ENCODE results near the gene MS4A10.
A peak's percentile ranks its signal among the peaks of the same experiment; 100 is the strongest.

Gene MS4A10

DNA sequence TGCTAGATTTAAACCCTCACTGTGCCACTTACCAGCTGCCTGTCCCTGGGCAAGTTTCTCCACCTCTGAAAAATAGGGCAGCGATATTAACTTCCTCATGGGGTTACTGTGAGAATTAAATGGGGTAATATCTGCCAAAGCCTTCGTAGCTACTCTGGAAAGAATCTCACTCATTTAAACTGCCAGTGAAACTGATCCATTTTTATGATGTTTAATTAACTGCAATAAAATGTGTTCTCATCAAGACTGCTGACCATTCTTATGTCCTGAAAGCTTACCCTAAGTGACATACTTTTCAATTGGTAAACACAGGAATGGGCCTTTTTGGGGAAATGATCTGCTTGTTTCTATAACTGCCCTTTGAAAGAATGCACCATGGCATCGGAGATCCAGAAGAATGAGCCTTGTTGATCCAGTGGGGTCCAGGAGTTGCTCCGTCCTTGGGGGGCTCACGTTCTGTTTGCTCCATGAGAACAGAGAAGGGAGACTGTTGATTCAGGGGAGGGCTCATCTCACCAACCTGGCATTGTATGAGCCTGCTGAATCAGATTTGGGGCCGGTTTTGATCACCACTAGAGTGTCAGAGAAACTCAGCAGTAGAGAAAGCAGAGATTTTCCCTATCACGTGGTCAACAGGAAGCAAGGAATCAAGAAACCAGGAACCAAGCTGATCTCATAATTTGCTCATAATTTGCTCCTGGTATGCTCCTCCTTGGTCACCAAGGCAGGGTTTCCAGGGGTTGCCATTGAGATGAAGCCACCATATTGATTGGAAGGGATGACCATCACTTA lies 49.8 kb downstream of the MS4A10 start:
- no peaks in the 10 kb centered on the region for H3K9me3 ChIP-seq (ENCODE audit: control insufficient read depth, low read depth, low read length)
- H3K27ac ChIP-seq (ENCODE audit: low read length): no peak overlapping the region
- H3K36me3 ChIP-seq (ENCODE audit: control insufficient read depth, low read depth, low read length): no peaks in the 10 kb centered on the region
- H3K9ac ChIP-seq (ENCODE audit: low read length): no peak overlapping the region
- H3K27me3 ChIP-seq (ENCODE audit: control insufficient read depth, insufficient read depth, low read length): no peaks in the 10 kb centered on the region
- H3K4me3 ChIP-seq (ENCODE audit: low read length): no peak overlapping the region
- H3K4me1 ChIP-seq (ENCODE audit: control insufficient read depth, low read depth, low read length): no peaks in the 10 kb centered on the region

DNA sequence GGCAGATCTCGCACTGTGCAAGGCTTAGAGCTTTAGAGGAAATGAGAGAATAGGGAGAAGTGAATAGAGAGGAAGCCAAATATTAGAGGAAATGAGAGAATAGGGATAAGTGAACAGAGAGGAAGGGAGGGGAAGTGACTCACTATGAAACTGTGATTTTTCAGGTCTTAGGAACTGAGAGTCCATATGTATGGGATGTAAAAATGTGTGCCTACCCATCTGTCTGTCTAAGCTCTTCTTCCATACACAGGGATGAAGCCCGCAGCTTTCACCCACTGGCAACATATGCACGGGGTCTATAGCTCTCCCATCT lies 50.4 kb downstream of the MS4A10 start:
- H3K27ac ChIP-seq (ENCODE audit: low read length): no peak overlapping the region
- H3K9ac ChIP-seq (ENCODE audit: low read length): no peak overlapping the region
- no peaks in the 10 kb centered on the region for H3K36me3 ChIP-seq (ENCODE audit: control insufficient read depth, low read depth, low read length)
- no peaks in the 10 kb centered on the region for H3K4me1 ChIP-seq (ENCODE audit: control insufficient read depth, low read depth, low read length)
- H3K9me3 ChIP-seq (ENCODE audit: control insufficient read depth, low read depth, low read length): no peaks in the 10 kb centered on the region
- no peaks in the 10 kb centered on the region for H3K27me3 ChIP-seq (ENCODE audit: control insufficient read depth, insufficient read depth, low read length)
- no peak overlapping the region for H3K4me3 ChIP-seq (ENCODE audit: low read length)

DNA sequence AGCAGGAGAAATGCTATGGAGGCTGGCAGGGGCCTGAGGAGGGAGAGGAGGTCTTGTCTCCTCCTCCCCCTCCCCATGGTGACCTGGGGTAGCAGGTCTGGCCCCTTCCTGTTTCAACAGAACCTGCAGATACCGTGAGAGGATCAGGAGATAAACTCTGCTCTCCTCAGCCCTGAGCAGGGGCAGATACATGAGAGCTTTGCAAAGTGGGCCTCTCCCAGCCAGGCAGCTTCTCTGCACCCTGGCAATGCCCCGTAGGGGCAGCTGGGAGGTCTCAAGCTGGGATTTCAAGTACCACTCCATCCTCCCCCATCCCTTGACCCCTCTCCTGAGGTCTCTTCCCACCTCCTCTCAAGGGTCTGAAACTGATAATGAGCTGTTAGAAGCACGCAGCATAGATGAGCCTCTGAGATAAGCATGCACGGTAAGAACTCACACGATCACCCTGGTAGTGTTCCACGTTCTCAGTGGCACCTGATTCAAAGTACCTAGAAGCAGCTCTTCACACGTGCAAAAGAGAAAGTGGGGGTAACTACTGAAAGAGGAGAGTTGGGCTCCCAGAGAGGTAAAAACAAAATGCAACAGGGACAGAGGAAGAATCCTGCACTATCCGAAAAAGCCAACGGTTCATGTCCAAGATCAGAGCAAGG lies 51.9 kb downstream of the MS4A10 start:
- Histone ChIP-seq H3K4me3 (ENCODE audit: low read length) (no peak overlapping the region), H3K9ac (ENCODE audit: low read length) (no peak overlapping the region), H3K4me1 (ENCODE audit: control insufficient read depth, low read depth, low read length) (peaks cover 6% of the 10 kb centered on the region), H3K27ac (ENCODE audit: low read length) (no peak overlapping the region), H3K9me3 (ENCODE audit: control insufficient read depth, low read depth, low read length) (no peaks in the 10 kb centered on the region), H3K36me3 (ENCODE audit: control insufficient read depth, low read depth, low read length) (no peaks in the 10 kb centered on the region), H3K27me3 (ENCODE audit: control insufficient read depth, insufficient read depth, low read length) (no peaks in the 10 kb centered on the region)

GRCh38 chr11:60838132-60838531 lies 53.0 kb downstream of the MS4A10 start:
- Histone ChIP-seq H3K36me3 (ENCODE audit: control insufficient read depth, low read depth, low read length) (no peaks in the 10 kb centered on the region), H3K9me3 (ENCODE audit: control insufficient read depth, low read depth, low read length) (no peaks in the 10 kb centered on the region), H3K27me3 (ENCODE audit: control insufficient read depth, insufficient read depth, low read length) (no peaks in the 10 kb centered on the region), H3K4me1 (ENCODE audit: control insufficient read depth, low read depth, low read length) (peaks cover 6% of the 10 kb centered on the region), H3K4me3 (ENCODE audit: low read length) (no peak overlapping the region), H3K27ac (ENCODE audit: low read length) (no peak overlapping the region), H3K9ac (ENCODE audit: low read length) (no peak overlapping the region)

DNA sequence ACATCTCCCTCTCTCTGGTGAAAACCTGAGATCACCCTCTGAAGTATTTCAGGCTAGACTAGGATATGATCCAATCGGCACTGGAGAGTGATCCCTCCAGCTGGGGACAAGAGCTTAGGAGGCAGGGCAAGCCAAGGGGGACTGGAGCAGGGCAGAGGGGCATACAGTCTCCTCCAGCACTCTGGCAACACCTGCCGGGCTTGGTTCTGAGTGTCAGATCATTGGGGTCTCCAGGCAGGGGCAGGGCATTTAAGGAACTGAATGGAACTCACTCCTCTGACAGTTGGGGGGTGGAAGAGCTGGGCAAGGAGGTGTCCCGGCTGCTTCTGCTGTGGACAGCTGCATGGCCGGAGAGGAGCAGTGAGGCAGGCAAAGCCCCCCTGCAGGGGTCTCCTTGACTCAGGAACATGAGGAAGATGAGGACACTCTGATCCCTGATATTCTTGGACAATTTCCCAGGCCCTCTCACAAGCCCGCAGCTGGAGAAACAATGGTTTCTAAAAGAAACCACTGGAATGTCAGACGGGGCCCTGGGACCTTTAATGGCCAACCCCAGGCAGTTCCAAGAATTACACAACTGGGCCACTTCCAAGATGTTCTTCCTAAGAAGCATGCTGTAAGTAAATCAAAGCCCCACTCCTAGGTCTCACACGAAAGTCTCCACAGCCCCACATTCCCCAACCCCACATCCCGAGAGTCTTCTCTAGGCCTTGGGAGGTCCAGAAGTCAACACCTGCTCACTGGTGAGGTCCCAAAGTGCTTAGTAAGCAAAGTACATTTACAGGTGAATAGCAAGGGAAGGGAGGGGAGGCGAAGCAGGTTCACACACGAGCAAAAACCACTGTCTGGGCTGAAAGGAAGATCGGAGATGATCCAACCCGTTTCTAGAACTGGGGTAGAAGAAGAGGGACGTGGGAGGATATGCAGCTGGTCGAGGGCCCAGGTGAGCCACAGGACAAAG lies 55.6 kb downstream of the MS4A10 start:
- H3K9me3 ChIP-seq (ENCODE audit: control insufficient read depth, low read depth, low read length): no peaks in the 10 kb centered on the region
- H3K4me1 ChIP-seq (ENCODE audit: control insufficient read depth, low read depth, low read length): peaks cover 13% of the 10 kb centered on the region
- H3K4me3 ChIP-seq (ENCODE audit: low read length): no peak overlapping the region
- H3K36me3 ChIP-seq (ENCODE audit: control insufficient read depth, low read depth, low read length): peaks cover 4% of the 10 kb centered on the region
- H3K27me3 ChIP-seq (ENCODE audit: control insufficient read depth, insufficient read depth, low read length): no peaks in the 10 kb centered on the region
- peak overlapping the region; percentile 84 for H3K9ac ChIP-seq (ENCODE audit: low read length)
- H3K27ac ChIP-seq (ENCODE audit: low read length): no peak overlapping the region

- H3K27ac ChIP-seq (ENCODE audit: low read length): peak within 1 kb of the TSS; percentile 74
- H3K9ac ChIP-seq (ENCODE audit: low read length): peak within 1 kb of the TSS; percentile 84
- H3K4me1 ChIP-seq (ENCODE audit: control insufficient read depth, low read depth, low read length): peaks cover 13% of the 10 kb centered on the region
- no peaks in the 10 kb centered on the region for H3K9me3 ChIP-seq (ENCODE audit: control insufficient read depth, low read depth, low read length)
- peak within 1 kb of the TSS; percentile 84 for H3K4me3 ChIP-seq (ENCODE audit: low read length)
- H3K27me3 ChIP-seq (ENCODE audit: control insufficient read depth, insufficient read depth, low read length): no peaks in the 10 kb centered on the region
- peaks cover 4% of the 10 kb centered on the region for H3K36me3 ChIP-seq (ENCODE audit: control insufficient read depth, low read depth, low read length)
Observed at GRCh38 chr11:60841797-60842667, 56.9 kb downstream of the MS4A10 start, which contains the start of gene CCDC86. Gene CCDC86, plus strand, starts transcription at chr11:60842113. Its CDS starts 12 bp downstream, at chr11:60842125.

DNA sequence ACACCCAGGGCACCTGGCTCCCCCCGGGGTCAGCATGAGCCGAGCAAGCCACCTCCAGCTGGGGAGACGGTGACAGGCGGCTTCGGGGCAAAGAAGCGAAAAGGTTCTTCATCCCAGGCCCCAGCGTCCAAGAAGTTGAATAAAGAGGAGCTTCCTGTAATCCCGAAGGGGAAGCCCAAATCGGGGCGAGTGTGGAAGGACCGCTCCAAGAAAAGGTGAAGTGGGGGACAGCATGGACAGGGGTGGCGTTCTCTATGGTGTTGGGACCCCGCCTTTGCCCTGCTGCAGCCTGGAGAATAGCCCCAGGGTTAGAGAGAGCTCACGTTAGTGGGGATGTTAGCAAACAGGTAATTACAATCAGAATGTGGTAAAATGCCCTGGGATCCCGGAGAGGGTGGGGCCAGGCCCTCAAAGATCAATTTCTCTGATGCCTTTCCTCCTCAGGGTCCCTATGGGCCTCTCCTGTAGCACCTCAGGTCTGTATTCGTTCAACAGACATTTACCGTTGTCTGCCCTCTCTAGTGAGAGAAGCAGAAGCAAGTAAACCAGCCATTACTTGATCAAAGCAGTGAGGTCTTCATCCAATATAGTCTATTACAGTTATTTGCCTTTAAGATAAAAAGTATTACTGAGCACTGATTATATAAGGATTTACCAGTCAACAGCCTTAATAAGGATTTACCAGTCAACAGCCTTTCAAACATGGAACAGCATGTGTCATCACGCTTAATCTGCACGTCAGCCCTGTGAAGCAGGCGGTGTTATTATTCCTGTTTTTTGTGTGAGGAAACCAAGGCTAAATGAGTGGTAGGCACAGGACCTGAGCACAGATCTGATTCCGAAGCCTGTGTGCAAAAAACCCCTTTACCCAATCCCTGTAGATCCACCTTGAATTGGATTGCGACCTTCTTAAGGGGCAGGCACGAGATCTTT lies 57.8 kb downstream of the MS4A10 start:
- no peaks in the 10 kb centered on the region for H3K9me3 ChIP-seq (ENCODE audit: control insufficient read depth, low read depth, low read length)
- H3K4me1 ChIP-seq (ENCODE audit: control insufficient read depth, low read depth, low read length): peaks cover 13% of the 10 kb centered on the region
- H3K27ac ChIP-seq (ENCODE audit: low read length): no peak overlapping the region
- peak overlapping the region; percentile 84 for H3K4me3 ChIP-seq (ENCODE audit: low read length)
- H3K9ac ChIP-seq (ENCODE audit: low read length): peak overlapping the region; percentile 84
- H3K36me3 ChIP-seq (ENCODE audit: control insufficient read depth, low read depth, low read length): peaks cover 4% of the 10 kb centered on the region
- no peaks in the 10 kb centered on the region for H3K27me3 ChIP-seq (ENCODE audit: control insufficient read depth, insufficient read depth, low read length)

DNA sequence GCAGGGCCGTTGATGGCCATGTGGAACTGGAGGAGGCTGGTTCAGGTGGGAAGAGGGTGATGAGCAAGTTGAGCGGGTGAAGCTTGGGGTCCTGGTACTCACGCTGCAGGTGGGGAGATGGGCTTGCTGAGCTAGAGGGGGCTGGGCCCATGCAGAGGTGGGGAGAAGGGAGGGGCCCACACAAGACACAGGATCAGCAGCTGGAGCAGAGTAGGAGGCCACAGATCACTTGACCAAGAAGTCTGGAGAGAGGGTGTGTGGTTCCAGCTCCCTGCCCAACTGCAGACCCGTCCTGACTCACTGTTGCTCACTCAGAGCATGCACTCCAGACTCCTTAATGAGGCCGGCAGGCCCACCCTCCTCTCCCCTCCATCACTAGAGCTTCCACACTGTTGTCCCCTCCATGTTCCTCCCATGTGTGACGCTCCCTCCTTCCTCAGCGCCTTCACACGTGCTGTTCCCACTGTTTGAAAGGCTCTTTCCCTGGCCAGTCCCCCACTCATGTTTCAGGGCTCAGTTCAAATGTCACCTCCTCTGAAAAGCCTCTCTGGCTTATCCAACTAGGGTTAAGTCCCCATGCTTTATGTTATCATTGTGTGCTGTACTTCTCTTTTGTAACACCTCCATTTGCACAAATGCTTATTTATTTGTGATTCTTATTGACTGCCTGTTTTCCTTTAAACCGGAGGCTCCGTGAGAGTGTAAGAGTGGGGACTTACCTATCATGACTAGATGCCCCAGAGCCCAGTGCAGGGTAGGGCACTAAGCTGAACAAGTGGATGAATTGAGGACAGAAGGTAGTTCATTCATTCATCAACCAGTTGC lies 59.1 kb downstream of the MS4A10 start:
- Histone ChIP-seq H3K4me3 (ENCODE audit: low read length) (peak overlapping the region; percentile 84), H3K4me1 (ENCODE audit: control insufficient read depth, low read depth, low read length) (peaks cover 13% of the 10 kb centered on the region), H3K9me3 (ENCODE audit: control insufficient read depth, low read depth, low read length) (no peaks in the 10 kb centered on the region), H3K36me3 (ENCODE audit: control insufficient read depth, low read depth, low read length) (peaks cover 15% of the 10 kb centered on the region), H3K27ac (ENCODE audit: low read length) (no peak overlapping the region), H3K9ac (ENCODE audit: low read length) (peak overlapping the region; percentile 84), H3K27me3 (ENCODE audit: control insufficient read depth, insufficient read depth, low read length) (no peaks in the 10 kb centered on the region)

- peaks cover 13% of the 10 kb centered on the region for H3K4me1 ChIP-seq (ENCODE audit: control insufficient read depth, low read depth, low read length)
- no peak overlapping the region for H3K27ac ChIP-seq (ENCODE audit: low read length)
- H3K36me3 ChIP-seq (ENCODE audit: control insufficient read depth, low read depth, low read length): peaks cover 21% of the 10 kb centered on the region
- H3K9me3 ChIP-seq (ENCODE audit: control insufficient read depth, low read depth, low read length): no peaks in the 10 kb centered on the region
- H3K4me3 ChIP-seq (ENCODE audit: low read length): peak overlapping the region; percentile 84
- no peak overlapping the region for H3K9ac ChIP-seq (ENCODE audit: low read length)
- no peaks in the 10 kb centered on the region for H3K27me3 ChIP-seq (ENCODE audit: control insufficient read depth, insufficient read depth, low read length)
Observed at GRCh38 chr11:60844870-60845221, 59.7 kb downstream of the MS4A10 start.

All from iPS-18a (cell line).